ENCODE results near the gene HMG20B. TPM values are rescaled to one million over a fixed set of nuclear protein-coding genes. Genes with fewer than 3 reads are reported as not detected.

HMG20B gene
- total RNA-seq, 1 experiment from 2014 or later, result 146 TPM

- no TSS peak for BruUV-seq (replicated peaks)
- Histone ChIP-seq H3F3A (ENCODE audit: low read length, unreplicated experiment) (no peaks in the 10 kb centered on the region), H3K9me3 (ENCODE audit: low read length) (no peaks in the 10 kb centered on the region), H3K27ac (ENCODE audit: low read length) (no peak overlapping the region), H3K36me3 (ENCODE audit: low read depth, low read length) (no peaks in the 10 kb centered on the region), H3K9ac (ENCODE audit: low read length) (no peak overlapping the region), H3K9me2 (replicated peaks; ENCODE audit: low read length) (no peaks in the 10 kb centered on the region), H2AFZ (ENCODE audit: low read length) (no peak overlapping the region), H3K27me3 (ENCODE audit: low read length) (no peaks in the 10 kb centered on the region), H3K4me3 (ENCODE audit: low read length) (no peak overlapping the region), H3K4me2 (ENCODE audit: low read length) (no peak overlapping the region), H3K4me1 (ENCODE audit: insufficient read depth, low read length) (peaks cover 16% of the 10 kb centered on the region; the same call in 1 of the 2 replicates), H4K20me1 (ENCODE audit: low read length) (no peaks in the 10 kb centered on the region), H3K79me2 (ENCODE audit: low read length) (no peaks in the 10 kb centered on the region)
- intact Hi-C loops (cut with micrococcal nuclease), result no loop called here
- DNase-seq, result no peak
- no peak for ATAC-seq
- TF ChIP-seq EZH2phosphoT487 (IDR thresholded peaks at IDR 0.05; ENCODE audit: borderline replicate concordance, low read length) (no peak), CTCF (conservative IDR thresholded peaks at IDR 0.05; ENCODE audit: low read depth, low read length) (no peak), EZH2 (IDR thresholded peaks at IDR 0.05; ENCODE audit: low read length, unreplicated experiment) (no peak)
- CTCF ChIA-PET, result no interaction called here
- POLR2A ChIA-PET (ENCODE audit: unreplicated experiment), result no interaction called here
Observed at GRCh38 chr19:3608750-3609322, 36.1 kb downstream of the HMG20B start.

- Histone ChIP-seq H3K9ac (ENCODE audit: low read length) (no peak overlapping the region), H2AFZ (ENCODE audit: low read length) (no peak overlapping the region), H3K36me3 (ENCODE audit: low read depth, low read length) (no peaks in the 10 kb centered on the region), H3K4me3 (ENCODE audit: low read length) (no peak overlapping the region), H4K20me1 (ENCODE audit: low read length) (no peaks in the 10 kb centered on the region), H3K9me2 (replicated peaks; ENCODE audit: low read length) (no peaks in the 10 kb centered on the region), H3K79me2 (ENCODE audit: low read length) (no peaks in the 10 kb centered on the region), H3K27ac (ENCODE audit: low read length) (no peak overlapping the region), H3K27me3 (ENCODE audit: low read length) (no peaks in the 10 kb centered on the region), H3K4me2 (ENCODE audit: low read length) (no peak overlapping the region), H3F3A (ENCODE audit: low read length, unreplicated experiment) (no peaks in the 10 kb centered on the region), H3K9me3 (ENCODE audit: low read length) (no peaks in the 10 kb centered on the region), H3K4me1 (ENCODE audit: insufficient read depth, low read length) (peaks cover 16% of the 10 kb centered on the region; the same call in 1 of the 2 replicates)
- TF ChIP-seq EZH2phosphoT487 (IDR thresholded peaks at IDR 0.05; ENCODE audit: borderline replicate concordance, low read length), result no peak
- no peak for TF ChIP-seq EZH2 (IDR thresholded peaks at IDR 0.05; ENCODE audit: low read length, unreplicated experiment)
- no peak for TF ChIP-seq CTCF (conservative IDR thresholded peaks at IDR 0.05; ENCODE audit: low read depth, low read length)
- DNase-seq (peak; percentile 10), ATAC-seq (no peak)
- ChIA-PET CTCF (no interaction called here), POLR2A (ENCODE audit: unreplicated experiment) (no interaction called here)
- intact Hi-C loops (cut with micrococcal nuclease), result no loop called here
- no TSS peak for BruUV-seq (replicated peaks)
Observed at GRCh38 chr19:3609779-3610719, 37.3 kb downstream of the HMG20B start.

Measured in PC-3 (cell line).